Liver (tissue), 2 donors: Measurements from ENCODE around the gene RNF144A.

Source experiments
- FOXA1 ChIP-seq: IDR thresholded peaks from 2 replicates; pipeline ENCODE4 v1.6.1; 2016; ENCODE audit warnings: antibody characterized with exemption
- YY1 ChIP-seq: IDR thresholded peaks from 2 replicates; pipeline ENCODE4 v1.6.1; 2016; ENCODE audit warnings: antibody characterized with exemption, mild to moderate bottlenecking
- TF ChIP-seq, protein P1 (sequence below): fragments of 150-350 bp; IDR thresholded peaks from 2 replicates; pipeline ENCODE4 v1.5.1; 2017; ENCODE audit warnings: improper control_type of control experiment, low read depth, low read length; ENCODE audit not compliant: missing input control
- donor health status: healthy.

DNA sequence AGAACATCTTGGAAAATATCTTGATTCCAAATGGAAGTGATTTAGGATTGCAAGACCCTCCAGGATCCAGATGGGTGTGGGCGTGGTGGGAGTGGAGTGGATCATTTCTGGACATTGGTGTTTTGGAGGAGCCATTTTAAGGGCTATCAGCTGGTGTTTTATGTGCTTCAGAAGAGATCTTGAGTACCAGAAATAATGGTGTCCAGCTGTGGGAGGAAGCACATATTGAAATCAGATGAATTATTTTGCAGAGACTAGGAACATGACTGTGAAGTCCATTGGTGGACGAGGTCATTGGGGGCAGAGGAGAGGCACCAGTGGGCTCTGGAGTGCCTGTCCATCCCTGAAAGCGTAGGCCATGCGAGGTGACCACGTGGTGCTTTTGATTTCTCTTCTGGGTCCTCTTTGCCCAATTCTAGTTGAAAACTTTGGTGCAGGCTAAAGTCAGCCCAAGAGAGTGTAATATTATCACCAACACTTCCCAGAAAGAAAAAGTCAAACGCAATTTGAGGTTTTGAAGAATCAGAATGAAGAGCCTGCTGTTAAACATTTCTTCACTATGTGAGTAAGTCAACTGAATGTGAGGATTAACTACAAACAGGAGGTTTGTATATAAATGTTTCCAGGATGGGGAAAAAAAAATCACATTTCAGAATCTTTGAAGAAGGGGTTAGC, 31.6 kb downstream of the RNF144A start:
- no peak for TF ChIP-seq YY1
- TF ChIP-seq FOXA1 = no peak
- TF ChIP-seq, protein P1, sequence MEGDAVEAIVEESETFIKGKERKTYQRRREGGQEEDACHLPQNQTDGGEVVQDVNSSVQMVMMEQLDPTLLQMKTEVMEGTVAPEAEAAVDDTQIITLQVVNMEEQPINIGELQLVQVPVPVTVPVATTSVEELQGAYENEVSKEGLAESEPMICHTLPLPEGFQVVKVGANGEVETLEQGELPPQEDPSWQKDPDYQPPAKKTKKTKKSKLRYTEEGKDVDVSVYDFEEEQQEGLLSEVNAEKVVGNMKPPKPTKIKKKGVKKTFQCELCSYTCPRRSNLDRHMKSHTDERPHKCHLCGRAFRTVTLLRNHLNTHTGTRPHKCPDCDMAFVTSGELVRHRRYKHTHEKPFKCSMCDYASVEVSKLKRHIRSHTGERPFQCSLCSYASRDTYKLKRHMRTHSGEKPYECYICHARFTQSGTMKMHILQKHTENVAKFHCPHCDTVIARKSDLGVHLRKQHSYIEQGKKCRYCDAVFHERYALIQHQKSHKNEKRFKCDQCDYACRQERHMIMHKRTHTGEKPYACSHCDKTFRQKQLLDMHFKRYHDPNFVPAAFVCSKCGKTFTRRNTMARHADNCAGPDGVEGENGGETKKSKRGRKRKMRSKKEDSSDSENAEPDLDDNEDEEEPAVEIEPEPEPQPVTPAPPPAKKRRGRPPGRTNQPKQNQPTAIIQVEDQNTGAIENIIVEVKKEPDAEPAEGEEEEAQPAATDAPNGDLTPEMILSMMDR = no peak
